ENCODE results near the gene GAGE1.

GAGE1 gene

GRCh38 chrX:49627086-49627777 is 28.4 kb downstream of the GAGE1 start:
- no peak overlapping the region for H3K27ac ChIP-seq (ENCODE audit: low read length)
- TF ChIP-seq CTCF (IDR thresholded peaks at IDR 0.05; ENCODE audit: borderline replicate concordance, extremely low read depth, low read length, poor library complexity, severe bottlenecking) (peak; percentile 24), EZH2 (IDR thresholded peaks at IDR 0.05; ENCODE audit: borderline replicate concordance, low read depth, low read length, severe bottlenecking) (no peak)
- H3K4me2 ChIP-seq (ENCODE audit: insufficient read depth, low read length): no peak overlapping the region
- no peak overlapping the region for H3K4me3 ChIP-seq (ENCODE audit: low read depth in 1 of 2, low read length in 2 of 2)
- H3K4me1 ChIP-seq (ENCODE audit: insufficient read depth, low read length): no peaks in the 10 kb centered on the region
- no peaks in the 10 kb centered on the region for H3K27me3 ChIP-seq (ENCODE audit: insufficient read depth, low read length, poor library complexity)
- H3K9ac ChIP-seq (ENCODE audit: low read depth, low read length): no peak overlapping the region
- ATAC-seq (ENCODE audit: insufficient read depth, low read depth) (no peak), DNase-seq (no peak)
- H2AFZ ChIP-seq (ENCODE audit: low read depth, low read length): no peak overlapping the region
- no peaks in the 10 kb centered on the region for H3K9me3 ChIP-seq (ENCODE audit: insufficient read depth, low read length, severe bottlenecking)
- no peaks in the 10 kb centered on the region for H3K79me2 ChIP-seq (ENCODE audit: insufficient read depth, low read length)
- no peaks in the 10 kb centered on the region for H4K20me1 ChIP-seq (ENCODE audit: insufficient read depth, low read length)
- H3K36me3 ChIP-seq (ENCODE audit: insufficient read depth, low read length): no peaks in the 10 kb centered on the region

GRCh38 chrX:49644991-49645637 is 46.3 kb downstream of the GAGE1 start:
- no peaks in the 10 kb centered on the region for H3K27me3 ChIP-seq (ENCODE audit: insufficient read depth, low read length, poor library complexity)
- no peaks in the 10 kb centered on the region for H3K79me2 ChIP-seq (ENCODE audit: insufficient read depth, low read length)
- ATAC-seq (ENCODE audit: insufficient read depth, low read depth): no peak
- H3K4me1 ChIP-seq (ENCODE audit: insufficient read depth, low read length): no peaks in the 10 kb centered on the region
- H2AFZ ChIP-seq (ENCODE audit: low read depth, low read length): no peak overlapping the region
- no peaks in the 10 kb centered on the region for H4K20me1 ChIP-seq (ENCODE audit: insufficient read depth, low read length)
- DNase-seq: no peak
- no peak overlapping the region for H3K9ac ChIP-seq (ENCODE audit: low read depth, low read length)
- no peak for TF ChIP-seq EZH2 (IDR thresholded peaks at IDR 0.05; ENCODE audit: borderline replicate concordance, low read depth, low read length, severe bottlenecking)
- TF ChIP-seq CTCF (IDR thresholded peaks at IDR 0.05; ENCODE audit: borderline replicate concordance, extremely low read depth, low read length, poor library complexity, severe bottlenecking): no peak
- no peak overlapping the region for H3K4me2 ChIP-seq (ENCODE audit: insufficient read depth, low read length)
- no peaks in the 10 kb centered on the region for H3K36me3 ChIP-seq (ENCODE audit: insufficient read depth, low read length)
- no peak overlapping the region for H3K27ac ChIP-seq (ENCODE audit: low read length)
- H3K9me3 ChIP-seq (ENCODE audit: insufficient read depth, low read length, severe bottlenecking): no peaks in the 10 kb centered on the region
- H3K4me3 ChIP-seq (ENCODE audit: low read depth in 1 of 2, low read length in 2 of 2): no peak overlapping the region

- Histone ChIP-seq H3K79me2 (ENCODE audit: insufficient read depth, low read length) (no peaks in the 10 kb centered on the region), H3K4me1 (ENCODE audit: insufficient read depth, low read length) (no peaks in the 10 kb centered on the region), H2AFZ (ENCODE audit: low read depth, low read length) (no peak overlapping the region), H4K20me1 (ENCODE audit: insufficient read depth, low read length) (no peaks in the 10 kb centered on the region), H3K27me3 (ENCODE audit: insufficient read depth, low read length, poor library complexity) (no peaks in the 10 kb centered on the region), H3K9ac (ENCODE audit: low read depth, low read length) (no peak overlapping the region), H3K9me3 (ENCODE audit: insufficient read depth, low read length, severe bottlenecking) (no peaks in the 10 kb centered on the region), H3K4me2 (ENCODE audit: insufficient read depth, low read length) (no peak overlapping the region), H3K27ac (ENCODE audit: low read length) (no peak overlapping the region), H3K4me3 (ENCODE audit: low read depth in 1 of 2, low read length in 2 of 2) (no peak overlapping the region), H3K36me3 (ENCODE audit: insufficient read depth, low read length) (no peaks in the 10 kb centered on the region)
- ATAC-seq (ENCODE audit: insufficient read depth, low read depth) (no peak), DNase-seq (no peak)
- TF ChIP-seq EZH2 (IDR thresholded peaks at IDR 0.05; ENCODE audit: borderline replicate concordance, low read depth, low read length, severe bottlenecking) (no peak), CTCF (IDR thresholded peaks at IDR 0.05; ENCODE audit: borderline replicate concordance, extremely low read depth, low read length, poor library complexity, severe bottlenecking) (no peak)
Measured at GRCh38 chrX:49656533-49656932, 57.7 kb downstream of the GAGE1 start.

Data from DND-41 (cell line).